HepG2 (cell line): ENCODE measurements around the gene RAC3. TPM values are rescaled to one million over a fixed set of nuclear protein-coding genes. Genes with fewer than 3 reads are reported as not detected.

ENCODE experiments used
- AGO2 ChIP-seq: fragments of 200-400 bp; formaldehyde crosslinking; optimal IDR thresholded peaks from 2 replicates; pipeline ENCODE3; 2017; ENCODE audit warnings: mild to moderate bottlenecking, low read depth, low read length, moderate library complexity
- BORCS8-MEF2B ChIP-seq: sonication (generic); formaldehyde crosslinking; IDR thresholded peaks from 2 replicates; pipeline ENCODE4 v1.8.0; 2022; ENCODE audit warnings: mild to moderate bottlenecking, missing genetic modification reagents
- DZIP1 ChIP-seq: sonication (generic); formaldehyde crosslinking; IDR thresholded peaks from 2 replicates; pipeline ENCODE4 v1.5.0; 2020; ENCODE audit warnings: mild to moderate bottlenecking, missing genetic modification reagents
- HDAC1 ChIP-seq: sonication (generic); formaldehyde crosslinking; IDR thresholded peaks from 2 replicates; pipeline ENCODE4 v1.5.1; 2020; ENCODE audit warnings: mild to moderate bottlenecking, missing genetic modification reagents
- HES4 ChIP-seq: sonication (generic); formaldehyde crosslinking; IDR thresholded peaks from 2 replicates; pipeline ENCODE4 v1.9.0; 2021; ENCODE audit warnings: mild to moderate bottlenecking, missing genetic modification reagents, borderline replicate concordance
- HMG20B ChIP-seq: conservative IDR thresholded peaks from 2 replicates; pipeline ENCODE4 v1.6.1; 2016; ENCODE audit warnings: missing genetic modification reagents, missing compliant biosample characterization
- MAZ ChIP-seq, 2 experiments: sonication (generic) in 1 of 2; formaldehyde crosslinking in 1 of 2; IDR thresholded peaks; 2 replicates each; pipeline versions ENCODE4 v1.5.0 to v1.6.1; 2012 to 2020; ENCODE audit warnings: low read depth in 2 of 2, mild to moderate bottlenecking in 2 of 2, borderline replicate concordance in 1 of 2, improper control_type of control experiment in 1 of 2, low read length in 1 of 2, missing genetic modification reagents in 1 of 2, moderate library complexity in 1 of 2
- MYPOP ChIP-seq: sonication (generic); formaldehyde crosslinking; IDR thresholded peaks from 2 replicates; pipeline ENCODE4 v1.8.1; 2023; ENCODE audit warnings: mild to moderate bottlenecking, moderate library complexity, missing genetic modification reagents
- POLR2A ChIP-seq, 2 experiments: IDR thresholded peaks; 2 replicates each; pipeline ENCODE4 v1.6.1; 2011; ENCODE audit warnings: low read depth in 2 of 2, low read length in 2 of 2, mild to moderate bottlenecking in 1 of 2, moderate library complexity in 1 of 2; ENCODE audit not compliant: insufficient read depth in 1 of 2
- SMAD9 ChIP-seq: sonication (generic); formaldehyde crosslinking; IDR thresholded peaks from 2 replicates; pipeline ENCODE4 v1.5.1; 2020; ENCODE audit warnings: mild to moderate bottlenecking, missing genetic modification reagents
- SRSF1 ChIP-seq: fragments of 200-400 bp; formaldehyde crosslinking; optimal IDR thresholded peaks from 2 replicates; pipeline ENCODE3; 2017; ENCODE audit warnings: mild to moderate bottlenecking, low read depth, low read length, moderate library complexity
- YY1 ChIP-seq: IDR thresholded peaks from 2 replicates; pipeline ENCODE4 v1.6.1; 2011; ENCODE audit warnings: low read length, low read depth, moderate library complexity, mild to moderate bottlenecking; ENCODE audit not compliant: insufficient read depth, insufficient replicate concordance
- ZBTB3 ChIP-seq: sonication (generic); formaldehyde crosslinking; IDR thresholded peaks from 2 replicates; pipeline ENCODE4 v1.4.0; 2020; ENCODE audit warnings: low read depth, mild to moderate bottlenecking, moderate library complexity, missing genetic modification reagents, borderline replicate concordance
- ZBTB38 ChIP-seq: sonication (generic); formaldehyde crosslinking; IDR thresholded peaks from 2 replicates; pipeline ENCODE4 v1.5.1; 2020; ENCODE audit warnings: mild to moderate bottlenecking, missing genetic modification reagents
- ZHX1 ChIP-seq: sonication (generic); formaldehyde crosslinking; IDR thresholded peaks from 2 replicates; pipeline ENCODE4 v1.8.1; 2022; ENCODE audit warnings: low read depth, mild to moderate bottlenecking, missing genetic modification reagents
- ZNF564 ChIP-seq: sonication (generic); formaldehyde crosslinking; IDR thresholded peaks from 2 replicates; pipeline ENCODE4 v1.8.1; 2023; ENCODE audit warnings: mild to moderate bottlenecking, missing genetic modification reagents
- ZNF570 ChIP-seq: sonication (generic); formaldehyde crosslinking; IDR thresholded peaks from 2 replicates; pipeline ENCODE4 v1.4.0; 2020; ENCODE audit warnings: mild to moderate bottlenecking, missing genetic modification reagents, borderline replicate concordance
- ZSCAN21 ChIP-seq: sonication (generic); formaldehyde crosslinking; IDR thresholded peaks from 2 replicates; pipeline ENCODE4 v1.8.0; 2022; ENCODE audit warnings: mild to moderate bottlenecking, missing genetic modification reagents, moderate library complexity, borderline replicate concordance
- polyA plus RNA-seq, 8 experiments: library from polyadenylated mRNA; depleted of rRNA in 3 of 8; stranded (reverse) in 7 of 8; unstranded in 1 of 8; fragments of >200 nt; fragmentation: Illumina TruSeq in 4 of 8; extraction: Trizol in 4 of 8; gene quantifications; 2 replicates each; pipeline versions ENCODE4 v1.2.1 to v1.2.3, GENCODE V29; 2011 to 2016; ENCODE audit warnings: low read depth in 4 of 8, missing spikeins in 1 of 8, mixed read lengths in 1 of 8; ENCODE audit not compliant: insufficient read depth in 1 of 8
- total RNA-seq, 5 experiments: library from RNA; depleted of rRNA; stranded (reverse); fragments of >200 nt; fragmentation: Illumina TruSeq; extraction: Trizol; gene quantifications; 2 replicates each; pipeline ENCODE4 v1.2.3, GENCODE V29; 2016; ENCODE audit warnings: low read depth in 1 of 5

RAC3 gene
- total and polyA plus RNA-seq, 2 of the 13 experiments (the other 11 are each of a cell fraction or from before 2014, with no cell fraction given) = 10.5 to 21.3 TPM

GRCh38 chr17:82023447-82024241 lies 7.8 kb upstream of the RAC3 start (continued):
- TF ChIP-seq HES4 (CRISPR knock-in tag) (peak; percentile 82; the same call in 1 of the 2 replicates), POLR2A (IDR thresholded peaks at IDR 0.05; ENCODE audit: insufficient read depth in 1 of 2, low read depth in 2 of 2, low read length in 2 of 2) (no peak), ZNF564 (CRISPR knock-in tag) (0 out of 2 replicates have a peak, but pooled peaks have one; percentile 56), ZSCAN21 (CRISPR knock-in tag) (peak; percentile 52; the same call in 1 of the 2 replicates), ZBTB3 (CRISPR knock-in tag) (no peak; the same call in 1 of the 2 replicates), ZNF570 (CRISPR knock-in tag) (0 out of 2 replicates have a peak, but pooled peaks have one; percentile 62), SRSF1 (peak; percentile 62), ZHX1 (CRISPR knock-in tag) (0 out of 2 replicates have a peak, but pooled peaks have one; percentile 35), MAZ (IDR thresholded peaks at IDR 0.05; ENCODE audit: borderline replicate concordance, low read depth, low read length) (no peak), MAZ (CRISPR knock-in tag; IDR thresholded peaks at IDR 0.05; ENCODE audit: low read depth) (peak; percentile 29), DZIP1 (CRISPR knock-in tag) (peak; percentile 78; the same call in 1 of the 2 replicates), HDAC1 (CRISPR knock-in tag) (peak; percentile 25; the same call in 1 of the 2 replicates), BORCS8-MEF2B (CRISPR knock-in tag) (peak; percentile 85), ZBTB38 (CRISPR knock-in tag) (peak; percentile 73; the same call in 1 of the 2 replicates), MYPOP (CRISPR knock-in tag) (peak; percentile 78; the same call in 1 of the 2 replicates), HMG20B (CRISPR knock-in tag) (no peak), SMAD9 (CRISPR knock-in tag) (0 out of 2 replicates have a peak, but pooled peaks have one; percentile 11), AGO2 (peak; percentile 99), YY1 (no peak)
